Measurements from ENCODE around the gene MARCHF3.

MARCHF3 gene

GRCh38 chr5:126978258-126978657 is 52.1 kb downstream of the MARCHF3 start:
- Histone ChIP-seq H3K9ac (ENCODE audit: low read depth, low read length) (no peak overlapping the region), H3K27ac (ENCODE audit: low read length) (no peak overlapping the region), H3K4me3 (ENCODE audit: low read length) (no peak overlapping the region), H3K36me3 (ENCODE audit: insufficient read depth, low read depth, low read length) (no peaks in the 10 kb centered on the region), H3K4me1 (ENCODE audit: insufficient read depth, low read length) (peaks cover 9% of the 10 kb centered on the region; the same call in 1 of the 2 replicates), H3K9me3 (ENCODE audit: insufficient read depth, low read depth, low read length) (no peaks in the 10 kb centered on the region), H3K27me3 (ENCODE audit: insufficient read depth, low read length) (no peaks in the 10 kb centered on the region)

- no peaks in the 10 kb centered on the region for H3K9me3 ChIP-seq (ENCODE audit: insufficient read depth, low read depth, low read length)
- no peaks in the 10 kb centered on the region for H3K27me3 ChIP-seq (ENCODE audit: insufficient read depth, low read length)
- H3K36me3 ChIP-seq (ENCODE audit: insufficient read depth, low read depth, low read length): no peaks in the 10 kb centered on the region
- H3K4me3 ChIP-seq (ENCODE audit: low read length): no peak overlapping the region
- no peak overlapping the region for H3K27ac ChIP-seq (ENCODE audit: low read length)
- H3K9ac ChIP-seq (ENCODE audit: low read depth, low read length): no peak overlapping the region
- peaks cover 14% of the 10 kb centered on the region; the same call in 1 of the 2 replicates for H3K4me1 ChIP-seq (ENCODE audit: insufficient read depth, low read length)
These were observed 53.7 kb downstream of the MARCHF3 start for GRCh38 chr5:126976520-126977172.

- Histone ChIP-seq H3K27ac (ENCODE audit: low read length) (no peak overlapping the region), H3K9ac (ENCODE audit: low read depth, low read length) (no peak overlapping the region), H3K4me1 (ENCODE audit: insufficient read depth, low read length) (peaks cover 14% of the 10 kb centered on the region; the same call in 1 of the 2 replicates), H3K27me3 (ENCODE audit: insufficient read depth, low read length) (no peaks in the 10 kb centered on the region), H3K4me3 (ENCODE audit: low read length) (no peak overlapping the region), H3K36me3 (ENCODE audit: insufficient read depth, low read depth, low read length) (no peaks in the 10 kb centered on the region), H3K9me3 (ENCODE audit: insufficient read depth, low read depth, low read length) (no peaks in the 10 kb centered on the region)
These were observed 54.6 kb downstream of the MARCHF3 start for GRCh38 chr5:126975796-126976195.

- Histone ChIP-seq H3K4me1 (ENCODE audit: insufficient read depth, low read length) (peaks cover 12% of the 10 kb centered on the region; the same call in 1 of the 2 replicates), H3K9ac (ENCODE audit: low read depth, low read length) (no peak overlapping the region), H3K4me3 (ENCODE audit: low read length) (no peak overlapping the region), H3K27me3 (ENCODE audit: insufficient read depth, low read length) (no peaks in the 10 kb centered on the region), H3K36me3 (ENCODE audit: insufficient read depth, low read depth, low read length) (no peaks in the 10 kb centered on the region), H3K27ac (ENCODE audit: low read length) (no peak overlapping the region), H3K9me3 (ENCODE audit: insufficient read depth, low read depth, low read length) (no peaks in the 10 kb centered on the region)
These were observed 57.2 kb downstream of the MARCHF3 start for GRCh38 chr5:126973193-126973592.

- no peaks in the 10 kb centered on the region for H3K27me3 ChIP-seq (ENCODE audit: insufficient read depth, low read length)
- H3K9ac ChIP-seq (ENCODE audit: low read depth, low read length): no peak overlapping the region
- H3K4me1 ChIP-seq (ENCODE audit: insufficient read depth, low read length): peaks cover 12% of the 10 kb centered on the region; the same call in 1 of the 2 replicates
- H3K36me3 ChIP-seq (ENCODE audit: insufficient read depth, low read depth, low read length): no peaks in the 10 kb centered on the region
- H3K9me3 ChIP-seq (ENCODE audit: insufficient read depth, low read depth, low read length): no peaks in the 10 kb centered on the region
- no peak overlapping the region for H3K27ac ChIP-seq (ENCODE audit: low read length)
- no peak overlapping the region for H3K4me3 ChIP-seq (ENCODE audit: low read length)
These were observed 58.1 kb downstream of the MARCHF3 start for GRCh38 chr5:126972062-126972895.

GRCh38 chr5:126971455-126972031 is 58.8 kb downstream of the MARCHF3 start:
- Histone ChIP-seq H3K36me3 (ENCODE audit: insufficient read depth, low read depth, low read length) (no peaks in the 10 kb centered on the region), H3K4me1 (ENCODE audit: insufficient read depth, low read length) (peaks cover 12% of the 10 kb centered on the region; the same call in 1 of the 2 replicates), H3K27ac (ENCODE audit: low read length) (no peak overlapping the region), H3K9ac (ENCODE audit: low read depth, low read length) (no peak overlapping the region), H3K27me3 (ENCODE audit: insufficient read depth, low read length) (no peaks in the 10 kb centered on the region), H3K4me3 (ENCODE audit: low read length) (no peak overlapping the region), H3K9me3 (ENCODE audit: insufficient read depth, low read depth, low read length) (no peaks in the 10 kb centered on the region)

GRCh38 chr5:126970517-126971017 is 59.8 kb downstream of the MARCHF3 start:
- Histone ChIP-seq H3K4me1 (ENCODE audit: insufficient read depth, low read length) (peaks cover 6% of the 10 kb centered on the region; the same call in 1 of the 2 replicates), H3K36me3 (ENCODE audit: insufficient read depth, low read depth, low read length) (no peaks in the 10 kb centered on the region)

GRCh38 chr5:126969548-126969947 is 60.8 kb downstream of the MARCHF3 start:
- H3K36me3 ChIP-seq (ENCODE audit: insufficient read depth, low read depth, low read length): no peaks in the 10 kb centered on the region
- peaks cover 5% of the 10 kb centered on the region; the same call in 1 of the 2 replicates for H3K4me1 ChIP-seq (ENCODE audit: insufficient read depth, low read length)
- H3K27ac ChIP-seq (ENCODE audit: low read length): no peak overlapping the region
- H3K9ac ChIP-seq (ENCODE audit: low read depth, low read length): no peak overlapping the region
- no peaks in the 10 kb centered on the region for H3K9me3 ChIP-seq (ENCODE audit: insufficient read depth, low read depth, low read length)
- H3K4me3 ChIP-seq (ENCODE audit: low read length): no peak overlapping the region
- H3K27me3 ChIP-seq (ENCODE audit: insufficient read depth, low read length): no peaks in the 10 kb centered on the region

More at GRCh38 chr5:126970517-126971017, 59.8 kb downstream of the MARCHF3 start:
- no peaks in the 10 kb centered on the region for H3K27me3 ChIP-seq (ENCODE audit: insufficient read depth, low read length)
- no peaks in the 10 kb centered on the region for H3K9me3 ChIP-seq (ENCODE audit: insufficient read depth, low read depth, low read length)
- H3K4me3 ChIP-seq (ENCODE audit: low read length): no peak overlapping the region
- no peak overlapping the region for H3K27ac ChIP-seq (ENCODE audit: low read length)
- H3K9ac ChIP-seq (ENCODE audit: low read depth, low read length): no peak overlapping the region

GRCh38 chr5:126967808-126968466 is 62.4 kb downstream of the MARCHF3 start:
- no peaks in the 10 kb centered on the region for H3K36me3 ChIP-seq (ENCODE audit: insufficient read depth, low read depth, low read length)
- H3K9me3 ChIP-seq (ENCODE audit: insufficient read depth, low read depth, low read length): no peaks in the 10 kb centered on the region
- H3K9ac ChIP-seq (ENCODE audit: low read depth, low read length): no peak overlapping the region
- H3K27ac ChIP-seq (ENCODE audit: low read length): no peak overlapping the region
- peaks cover 5% of the 10 kb centered on the region; the same call in 1 of the 2 replicates for H3K4me1 ChIP-seq (ENCODE audit: insufficient read depth, low read length)
- H3K4me3 ChIP-seq (ENCODE audit: low read length): no peak overlapping the region
- H3K27me3 ChIP-seq (ENCODE audit: insufficient read depth, low read length): no peaks in the 10 kb centered on the region

GRCh38 chr5:126965487-126965886 is 64.9 kb downstream of the MARCHF3 start:
- Histone ChIP-seq H3K4me1 (ENCODE audit: insufficient read depth, low read length) (peaks cover 6% of the 10 kb centered on the region; the same call in 1 of the 2 replicates), H3K9ac (ENCODE audit: low read depth, low read length) (no peak overlapping the region), H3K27ac (ENCODE audit: low read length) (no peak overlapping the region), H3K27me3 (ENCODE audit: insufficient read depth, low read length) (no peaks in the 10 kb centered on the region), H3K9me3 (ENCODE audit: insufficient read depth, low read depth, low read length) (no peaks in the 10 kb centered on the region), H3K36me3 (ENCODE audit: insufficient read depth, low read depth, low read length) (no peaks in the 10 kb centered on the region), H3K4me3 (ENCODE audit: low read length) (no peak overlapping the region)

- Histone ChIP-seq H3K9ac (ENCODE audit: low read depth, low read length) (no peak overlapping the region), H3K36me3 (ENCODE audit: insufficient read depth, low read depth, low read length) (no peaks in the 10 kb centered on the region), H3K27ac (ENCODE audit: low read length) (no peak overlapping the region), H3K4me3 (ENCODE audit: low read length) (no peak overlapping the region), H3K4me1 (ENCODE audit: insufficient read depth, low read length) (peaks cover 6% of the 10 kb centered on the region; the same call in 1 of the 2 replicates), H3K27me3 (ENCODE audit: insufficient read depth, low read length) (no peaks in the 10 kb centered on the region), H3K9me3 (ENCODE audit: insufficient read depth, low read depth, low read length) (no peaks in the 10 kb centered on the region)
These were observed 65.3 kb downstream of the MARCHF3 start for GRCh38 chr5:126965061-126965475.

Measured in iPS-20b (cell line).